AG04450 (cell line): ENCODE data around the gene PLEKHA6. TPM values are rescaled to one million over a fixed set of nuclear protein-coding genes. Genes with fewer than 3 reads are reported as not detected.

Experiments
- CTCF ChIA-PET: fragments of 300-600, 350-600 bp; formaldehyde crosslinking; extraction: SDS; loops from one replicate; lab custom pipeline; 2022; ENCODE audit warnings: antibody characterized with exemption, inconsistent platforms; lab: Charles Lee
- POLR2A ChIA-PET: fragments of 350-600 bp; formaldehyde crosslinking; extraction: SDS; loops from one replicate; lab custom pipeline; 2021; ENCODE audit warnings: antibody characterized with exemption, inconsistent platforms; lab: Yijun Ruan, JAX
- DNase-seq: peaks from one replicate; pipeline ENCODE4 v3.0.0-alpha.2; 2011; ENCODE audit warnings: low read depth, low spot score
- H3K27ac ChIP-seq: one replicate; pipeline ENCODE4 v1.5.1; 2012; ENCODE audit warnings: low read depth, low read length, control low read depth
- H3K27me3 ChIP-seq: one replicate; pipeline ENCODE4 v1.6.0; 2012; ENCODE audit warnings: low read length; ENCODE audit not compliant: control insufficient read depth, insufficient read depth
- H3K4me3 ChIP-seq: 2 replicates; pipeline ENCODE4 v1.5.1; 2011; ENCODE audit warnings: mild to moderate bottlenecking, low read depth, low read length, control low read depth
- H3K9me3 ChIP-seq: 2 replicates; pipeline ENCODE4 v1.5.1; 2012; ENCODE audit warnings: low read length; ENCODE audit not compliant: control insufficient read depth, insufficient read depth
- CTCF ChIP-seq: IDR thresholded peaks from 2 replicates; pipeline ENCODE4 v1.5.1; 2011; ENCODE audit warnings: low read depth, low read length, control low read depth, inconsistent platforms
- polyA plus RNA-seq: library from polyadenylated mRNA; depleted of rRNA; stranded (reverse); fragments of >200 nt; gene quantifications from 2 replicates; pipeline ENCODE4 v1.2.3, GENCODE V29; 2011

The PLEKHA6 gene
- polyA plus RNA-seq, 1 experiment = 6.8 TPM

- ChIA-PET CTCF (no interaction called here), POLR2A (no interaction called here)
- no peak overlapping the region for H3K4me3 ChIP-seq
- H3K27me3 ChIP-seq = peaks cover 3% of the 10 kb centered on the region
- DNase-seq = no peak
- H3K27ac ChIP-seq = no peak overlapping the region
- H3K9me3 ChIP-seq = no peaks in the 10 kb centered on the region
- TF ChIP-seq CTCF = no peak
Observed at GRCh38 chr1:204337583-204337982, 22.1 kb downstream of the PLEKHA6 start.

- CTCF ChIA-PET = interaction anchor here (1.1 kb wide), 1 partner anchor 79 kb away, joined by 3 read pairs; no protein-coding TSS in a partner anchor
- Histone ChIP-seq H3K9me3 (no peaks in the 10 kb centered on the region), H3K27me3 (peaks cover 3% of the 10 kb centered on the region), H3K27ac (no peak overlapping the region), H3K4me3 (no peak overlapping the region)
- no peak for DNase-seq
- no peak for TF ChIP-seq CTCF
- POLR2A ChIA-PET = interaction anchor here (0.7 kb wide), 1 partner anchor 66 kb away, joined by 4 read pairs; no protein-coding TSS in a partner anchor
Observed at GRCh38 chr1:204337036-204337429, 22.7 kb downstream of the PLEKHA6 start.

GRCh38 chr1:204336421-204337035 lies 23.2 kb downstream of the PLEKHA6 start:
- Histone ChIP-seq H3K27ac (no peak overlapping the region), H3K27me3 (peaks cover 3% of the 10 kb centered on the region), H3K9me3 (no peaks in the 10 kb centered on the region), H3K4me3 (no peak overlapping the region)
- ChIA-PET POLR2A (interaction anchor here (0.7 kb wide), 1 partner anchor 66 kb away, joined by 4 read pairs; no protein-coding TSS in a partner anchor), CTCF (interaction anchor here (1.1 kb wide), 1 partner anchor 78 kb away, joined by 3 read pairs; no protein-coding TSS in a partner anchor)
- TF ChIP-seq CTCF = no peak
- DNase-seq = no peak

- no peak overlapping the region for H3K27ac ChIP-seq
- CTCF ChIA-PET = no interaction called here
- H3K27me3 ChIP-seq = peaks cover 1% of the 10 kb centered on the region
Observed at GRCh38 chr1:204335533-204335932, 24.2 kb downstream of the PLEKHA6 start.

More at GRCh38 chr1:204335533-204335932, 24.2 kb downstream of the PLEKHA6 start:
- Histone ChIP-seq H3K9me3 (no peaks in the 10 kb centered on the region), H3K4me3 (no peak overlapping the region)
- POLR2A ChIA-PET = no interaction called here
- no peak for DNase-seq
- no peak for TF ChIP-seq CTCF
